WTC11 (cell line): ENCODE measurements around the gene TERT.

ENCODE experiments used
- ATF2 ChIP-seq: sonication (generic); formaldehyde crosslinking; IDR thresholded peaks from 2 replicates; pipeline ENCODE4 v1.8.1; 2022; ENCODE audit warnings: low read depth, missing genetic modification reagents, borderline replicate concordance
- CTCF ChIP-seq: fragments of 200-600 bp; IDR thresholded peaks from 2 replicates; pipeline ENCODE4 v1.8.0; 2022; ENCODE audit warnings: antibody characterized with exemption
- E2F1 ChIP-seq: sonication (generic); formaldehyde crosslinking; IDR thresholded peaks from 2 replicates; pipeline ENCODE4 v1.8.0; 2022; ENCODE audit warnings: mild to moderate bottlenecking, missing genetic modification reagents
- ESRRA ChIP-seq: sonication (generic); formaldehyde crosslinking; IDR thresholded peaks from 2 replicates; pipeline ENCODE4 v1.8.1; 2022; ENCODE audit warnings: mild to moderate bottlenecking, missing genetic modification reagents, borderline replicate concordance
- GABPB1 ChIP-seq: sonication (generic); formaldehyde crosslinking; IDR thresholded peaks from 2 replicates; pipeline ENCODE4 v1.8.1; 2023; ENCODE audit warnings: mild to moderate bottlenecking, missing genetic modification reagents
- MAX ChIP-seq: sonication (generic); formaldehyde crosslinking; IDR thresholded peaks from 2 replicates; pipeline ENCODE4 v1.8.0; 2022; ENCODE audit warnings: mild to moderate bottlenecking, missing genetic modification reagents
- NR1H2 ChIP-seq: sonication (generic); formaldehyde crosslinking; IDR thresholded peaks from 2 replicates; pipeline ENCODE4 v1.9.0; 2021; ENCODE audit warnings: mild to moderate bottlenecking, moderate library complexity, missing genetic modification reagents
- NR3C1 ChIP-seq: sonication (generic); formaldehyde crosslinking; conservative IDR thresholded peaks from 2 replicates; pipeline ENCODE4 v1.8.1; 2023; ENCODE audit warnings: low read depth, mild to moderate bottlenecking, missing genetic modification reagents
- PRDM15 ChIP-seq: sonication (generic); formaldehyde crosslinking; IDR thresholded peaks from 2 replicates; pipeline ENCODE4 v1.8.0; 2022; ENCODE audit warnings: missing genetic modification reagents

GRCh38 chr5:1205255-1206180 is 89.3 kb downstream of the TERT start:
- no peak for TF ChIP-seq CTCF
- no peak for TF ChIP-seq PRDM15 (CRISPR knock-in tag)
- TF ChIP-seq NR1H2 = no peak
- TF ChIP-seq E2F1 = no peak
- no peak for TF ChIP-seq ATF2
- no peak for TF ChIP-seq NR3C1 (CRISPR knock-in tag)
- TF ChIP-seq MAX (CRISPR knock-in tag) = no peak
- TF ChIP-seq GABPB1 (CRISPR knock-in tag) = no peak
- no peak for TF ChIP-seq ESRRA (CRISPR knock-in tag)
